ENCODE measurements around the gene C16orf95. TPM values are rescaled to one million over a fixed set of nuclear protein-coding genes. Genes with fewer than 3 reads are reported as not detected.
"Not testable (repeated sequence)": the region's sequence is repeated elsewhere in the genome, so short reads cannot be mapped to it uniquely, and the experiment has no call there.

The C16orf95 gene
- total and polyA plus RNA-seq, 12 donors: 0.67 to 9.9 (median 5.3) TPM

- H3K4me3 ChIP-seq: no peak overlapping the region
- WGBS, 4 donors: 69 to 81% (median 71%) methylated on average over 2 of the region's 2 CpGs
- intact Hi-C loops (cut with DNase I): no loop called here
These were observed 52.6 kb downstream of the C16orf95 start for GRCh38 chr16:87264634-87265033.

GRCh38 chr16:87263418-87264052, 53.7 kb downstream of the C16orf95 start:
- H3K27me3 ChIP-seq: no peaks in the 10 kb centered on the region
- intact Hi-C loops (cut with DNase I): no loop called here
- no peaks in the 10 kb centered on the region for H3K9me3 ChIP-seq (replicated peaks in 1 of 3)
- WGBS, 4 donors: 73 to 78% (median 76%) methylated on average over 13 to 15 of the region's 15 CpGs
- no peaks in the 10 kb centered on the region for H3K4me1 ChIP-seq (replicated peaks in 1 of 2)
- no peaks in the 10 kb centered on the region for H3K36me3 ChIP-seq (replicated peaks in 1 of 2)
- DNase-seq: no peak
- H3K27ac ChIP-seq: no peak overlapping the region
- no peak overlapping the region for H3K4me3 ChIP-seq
- TF ChIP-seq POLR2A (IDR thresholded peaks at IDR 0.05) (no peak), CTCF (IDR thresholded peaks at IDR 0.05) (no peak)

More at GRCh38 chr16:87264634-87265033, 52.6 kb downstream of the C16orf95 start:
- Histone ChIP-seq H3K36me3 (replicated peaks in 1 of 2) (no peaks in the 10 kb centered on the region), H3K27ac (no peak overlapping the region), H3K27me3 (no peaks in the 10 kb centered on the region), H3K4me1 (replicated peaks in 1 of 2) (no peaks in the 10 kb centered on the region), H3K9me3 (replicated peaks in 1 of 3) (no peaks in the 10 kb centered on the region)
- TF ChIP-seq CTCF (IDR thresholded peaks at IDR 0.05) (no peak), POLR2A (IDR thresholded peaks at IDR 0.05) (no peak)
- no peak for DNase-seq

- WGBS, 4 donors: 84 to 90% (median 87%) methylated on average over 5 to 6 of the region's 6 CpGs
- no peaks in the 10 kb centered on the region for H3K4me1 ChIP-seq (replicated peaks in 1 of 2)
- no peak for DNase-seq
- intact Hi-C loops (cut with DNase I): no loop called here
- H3K4me3 ChIP-seq: no peak overlapping the region
- TF ChIP-seq CTCF (IDR thresholded peaks at IDR 0.05) (no peak), POLR2A (IDR thresholded peaks at IDR 0.05) (no peak)
- H3K36me3 ChIP-seq (replicated peaks in 1 of 2): no peaks in the 10 kb centered on the region
- H3K27ac ChIP-seq: no peak overlapping the region
- no peaks in the 10 kb centered on the region for H3K9me3 ChIP-seq (replicated peaks in 1 of 3)
- no peaks in the 10 kb centered on the region for H3K27me3 ChIP-seq
These were observed 57.8 kb downstream of the C16orf95 start for GRCh38 chr16:87259431-87259830.

- H3K36me3 ChIP-seq (replicated peaks in 1 of 2); H3K27ac ChIP-seq; H3K9me3 ChIP-seq (replicated peaks in 1 of 3); DNase-seq; H3K4me3 ChIP-seq; H3K27me3 ChIP-seq; intact Hi-C loops (cut with DNase I); H3K4me1 ChIP-seq (replicated peaks in 1 of 2): not testable (repeated sequence)
- 76 to 85% (median 81%) methylated on average over 3 of the region's 3 CpGs for WGBS, 4 donors
These were observed 58.5 kb downstream of the C16orf95 start for GRCh38 chr16:87258653-87259052.

- Histone ChIP-seq H3K27ac (no peak overlapping the region), H3K27me3 (no peaks in the 10 kb centered on the region), H3K4me3 (no peak overlapping the region), H3K9me3 (replicated peaks in 1 of 3) (no peaks in the 10 kb centered on the region), H3K4me1 (replicated peaks in 1 of 2) (no peaks in the 10 kb centered on the region), H3K36me3 (replicated peaks in 1 of 2) (no peaks in the 10 kb centered on the region)
- 82 to 88% (median 86%) methylated on average over 8 to 13 of the region's 13 CpGs for WGBS, 4 donors
- intact Hi-C loops (cut with DNase I): no loop called here
- DNase-seq: no peak
- TF ChIP-seq POLR2A (IDR thresholded peaks at IDR 0.05): no peak
- no peak for TF ChIP-seq CTCF (IDR thresholded peaks at IDR 0.05)
These were observed 61.3 kb downstream of the C16orf95 start for GRCh38 chr16:87255866-87256265.
